ENCODE results near the gene PDE10A. TPM values are rescaled to one million over a fixed set of nuclear protein-coding genes. Genes with fewer than 3 reads are reported as not detected.
"Not testable (repeated sequence)": the region's sequence is repeated elsewhere in the genome, so short reads cannot be mapped to it uniquely, and the experiment has no call there.

Gene PDE10A
- total and polyA plus RNA-seq, 8 donors, result 0.78 to 58.2 (median 4.0) TPM; not detected in 1

DNA sequence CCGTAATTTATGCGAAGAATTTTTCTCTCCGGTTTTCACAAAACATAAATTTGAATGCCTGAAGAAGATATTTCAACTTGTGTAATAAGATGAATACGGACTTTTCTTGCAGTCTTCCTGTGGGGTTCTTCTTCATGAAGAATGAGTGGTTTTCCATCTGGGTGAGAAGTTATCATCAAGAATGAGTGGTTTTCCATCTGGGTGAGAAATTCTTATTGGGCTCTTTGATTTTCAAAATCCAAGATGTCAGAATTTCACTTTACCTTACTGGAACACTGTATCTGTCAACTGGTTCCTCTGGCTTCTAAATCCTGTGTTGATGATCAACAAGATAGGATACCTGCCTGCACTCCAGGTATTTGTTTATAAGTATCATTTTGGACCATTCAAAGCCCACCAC, 193.6 kb downstream of the PDE10A start:
- intact Hi-C loops (cut with DNase I; ENCODE audit: low total_unique reads), result no loop called here
- DNase-seq, result no peak
- 87 to 97% (median 94%) methylated on average over 4 of the region's 4 CpGs for WGBS, 5 donors

DNA sequence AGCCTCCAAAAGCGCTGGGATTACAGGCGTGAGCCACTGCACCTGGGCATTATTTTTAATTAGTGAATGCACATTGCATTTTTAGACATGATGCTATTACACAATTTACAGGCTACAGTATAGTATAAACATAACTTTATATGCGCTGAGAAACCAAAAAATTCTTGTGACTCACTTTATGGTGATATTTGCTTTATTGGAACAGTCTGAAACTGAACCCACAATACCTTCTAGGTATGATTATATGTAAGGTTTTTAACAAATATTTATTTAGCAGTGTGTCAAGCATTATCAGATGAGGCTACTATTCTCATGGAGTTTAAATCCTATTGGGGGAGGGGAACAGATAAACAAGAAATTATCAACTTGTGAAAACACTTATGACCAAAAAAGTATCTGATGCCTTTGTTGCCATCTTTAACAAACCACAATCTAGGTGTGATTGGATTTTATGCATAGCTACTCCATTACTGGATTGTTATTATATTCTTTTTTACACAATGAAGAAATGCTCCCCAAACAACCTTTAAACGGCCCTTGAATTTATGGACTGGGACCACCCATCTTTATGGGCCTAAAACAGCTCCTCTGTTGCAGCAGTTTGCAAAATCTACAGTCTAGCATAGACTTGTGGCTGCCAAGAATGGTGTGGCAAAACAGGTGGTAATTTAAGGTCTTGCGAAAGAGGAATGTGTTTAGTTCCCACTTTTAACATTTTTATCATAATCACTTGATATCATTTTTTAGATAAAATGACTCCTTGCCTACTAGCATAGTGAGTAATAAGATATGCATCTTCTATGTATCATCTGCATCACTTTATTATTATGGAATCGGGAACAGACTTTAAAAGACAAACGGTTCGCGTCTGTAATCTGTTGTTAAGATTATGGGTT, 194.5 kb downstream of the PDE10A start:
- Histone ChIP-seq H3K4me1 (no peaks in the 10 kb centered on the region), H3K9me3 (peaks cover 1 to 19% (median 5%) of the 10 kb centered on the region in 4 donors), H3K36me3 (no peaks in the 10 kb centered on the region), H3K4me3 (no peak overlapping the region), H3K27me3 (no peaks in the 10 kb centered on the region), H3K27ac (no peak overlapping the region)
- WGBS, 5 donors, result 84 to 91% (median 87%) methylated on average over 9 of the region's 9 CpGs
- intact Hi-C loops (cut with DNase I; ENCODE audit: low total_unique reads), result no loop called here
- no peak for TF ChIP-seq POLR2A (IDR thresholded peaks at IDR 0.05)
- TF ChIP-seq, protein P1, sequence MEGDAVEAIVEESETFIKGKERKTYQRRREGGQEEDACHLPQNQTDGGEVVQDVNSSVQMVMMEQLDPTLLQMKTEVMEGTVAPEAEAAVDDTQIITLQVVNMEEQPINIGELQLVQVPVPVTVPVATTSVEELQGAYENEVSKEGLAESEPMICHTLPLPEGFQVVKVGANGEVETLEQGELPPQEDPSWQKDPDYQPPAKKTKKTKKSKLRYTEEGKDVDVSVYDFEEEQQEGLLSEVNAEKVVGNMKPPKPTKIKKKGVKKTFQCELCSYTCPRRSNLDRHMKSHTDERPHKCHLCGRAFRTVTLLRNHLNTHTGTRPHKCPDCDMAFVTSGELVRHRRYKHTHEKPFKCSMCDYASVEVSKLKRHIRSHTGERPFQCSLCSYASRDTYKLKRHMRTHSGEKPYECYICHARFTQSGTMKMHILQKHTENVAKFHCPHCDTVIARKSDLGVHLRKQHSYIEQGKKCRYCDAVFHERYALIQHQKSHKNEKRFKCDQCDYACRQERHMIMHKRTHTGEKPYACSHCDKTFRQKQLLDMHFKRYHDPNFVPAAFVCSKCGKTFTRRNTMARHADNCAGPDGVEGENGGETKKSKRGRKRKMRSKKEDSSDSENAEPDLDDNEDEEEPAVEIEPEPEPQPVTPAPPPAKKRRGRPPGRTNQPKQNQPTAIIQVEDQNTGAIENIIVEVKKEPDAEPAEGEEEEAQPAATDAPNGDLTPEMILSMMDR (IDR thresholded peaks at IDR 0.05), result no peak
- TF ChIP-seq POLR2AphosphoS5 (IDR thresholded peaks at IDR 0.05), result no peak
- no peak for TF ChIP-seq EP300 (IDR thresholded peaks at IDR 0.05)
- DNase-seq, result no peak

More for the DNA sequence above, 193.6 kb downstream of the PDE10A start:
- Histone ChIP-seq H3K9me3 (peaks cover 0 to 10% (median 0%) of the 10 kb centered on the region in 4 donors), H3K36me3 (no peaks in the 10 kb centered on the region), H3K27me3 (no peaks in the 10 kb centered on the region), H3K27ac (no peak overlapping the region), H3K4me3 (no peak overlapping the region), H3K4me1 (no peaks in the 10 kb centered on the region)
- TF ChIP-seq, protein P1 (IDR thresholded peaks at IDR 0.05), result no peak
- no peak for TF ChIP-seq POLR2AphosphoS5 (IDR thresholded peaks at IDR 0.05)
- TF ChIP-seq POLR2A (IDR thresholded peaks at IDR 0.05), result no peak

- DNase-seq; H3K27ac ChIP-seq; intact Hi-C loops (cut with DNase I; ENCODE audit: low total_unique reads); H3K4me3 ChIP-seq; H3K4me1 ChIP-seq; H3K27me3 ChIP-seq; H3K36me3 ChIP-seq: not testable (repeated sequence)
- 88 to 99% (median 95%) methylated on average over 5 to 6 of the region's 6 CpGs for WGBS, 5 donors
- H3K9me3 ChIP-seq, result peaks cover 4 to 35% (median 14%) of the 10 kb centered on the region in 4 donors
Measured at GRCh38 chr6:165463499-165463898, 199.5 kb downstream of the PDE10A start.

DNA sequence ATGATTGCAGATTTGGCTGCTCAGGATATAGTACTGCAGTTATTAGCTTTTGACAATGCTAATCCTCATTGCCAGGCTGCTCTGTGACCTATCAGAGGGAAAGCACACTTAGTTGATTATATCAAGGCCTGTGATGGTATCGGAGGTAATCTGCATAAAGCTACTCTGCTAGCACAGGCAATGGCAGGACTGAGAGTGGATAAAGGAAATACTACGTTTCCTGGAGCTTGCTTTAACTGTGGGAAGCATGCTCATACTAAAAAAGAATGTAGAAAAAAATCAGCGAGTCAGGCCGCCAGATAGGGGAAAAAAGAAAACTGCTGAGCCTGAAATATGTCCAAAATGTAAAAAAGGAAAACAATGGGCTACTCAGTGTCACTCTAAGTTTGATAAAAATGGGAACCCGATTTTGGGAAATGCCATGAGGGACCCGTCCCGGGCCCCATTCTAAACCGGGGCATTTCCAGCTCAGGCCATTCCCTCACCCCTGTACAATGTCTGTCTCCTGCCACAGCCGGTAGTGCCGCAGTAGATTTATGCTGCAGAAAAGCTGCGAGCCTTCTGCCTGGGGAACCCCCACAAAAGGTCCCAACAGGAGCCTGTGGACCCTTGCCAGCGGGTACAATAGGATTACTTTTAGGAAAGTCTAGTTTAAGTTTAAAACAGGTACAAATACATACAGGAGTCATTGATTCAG, 203.3 kb downstream of the PDE10A start:
- intact Hi-C loops (cut with DNase I; ENCODE audit: low total_unique reads); H3K27ac ChIP-seq: not testable (repeated sequence)
- WGBS, 5 donors, result 48 to 61% (median 49%) methylated on average over 12 of the region's 12 CpGs

DNA sequence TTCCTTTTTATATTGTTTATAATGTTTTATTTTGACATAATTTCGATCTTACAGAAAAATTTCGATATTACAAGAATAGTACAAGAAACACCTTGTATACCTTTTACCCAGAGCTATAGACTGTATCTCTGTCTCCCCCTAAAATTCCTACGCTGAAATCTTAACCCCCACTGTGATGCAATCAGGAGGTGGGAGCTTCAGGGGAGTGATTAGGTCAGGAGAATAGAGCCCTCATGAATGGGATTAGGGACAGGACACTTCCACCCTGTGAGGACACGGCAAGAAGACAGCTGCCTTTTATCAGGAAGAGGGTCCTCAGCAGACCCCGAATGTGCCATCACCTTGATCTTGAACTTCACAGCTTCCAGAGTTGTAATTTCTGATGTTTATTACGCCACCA, 204.9 kb downstream of the PDE10A start:
- Histone ChIP-seq H3K27me3 (no peaks in the 10 kb centered on the region), H3K27ac (no peak overlapping the region), H3K4me3 (no peak overlapping the region), H3K36me3 (no peaks in the 10 kb centered on the region), H3K9me3 (peaks cover 0 to 11% (median 4%) of the 10 kb centered on the region in 4 donors), H3K4me1 (no peaks in the 10 kb centered on the region)
- WGBS, 5 donors, result 72 to 83% (median 80%) methylated on average over 6 of the region's 6 CpGs
- TF ChIP-seq, protein P1 (IDR thresholded peaks at IDR 0.05), result no peak
- TF ChIP-seq POLR2A (IDR thresholded peaks at IDR 0.05) (no peak), EP300 (IDR thresholded peaks at IDR 0.05) (no peak), POLR2AphosphoS5 (IDR thresholded peaks at IDR 0.05) (no peak)
- intact Hi-C loops (cut with DNase I; ENCODE audit: low total_unique reads), result no loop called here
- no peak for DNase-seq

More for the DNA sequence above, 203.3 kb downstream of the PDE10A start:
- not testable (repeated sequence) for H3K36me3 ChIP-seq, DNase-seq, H3K4me1 ChIP-seq, H3K4me3 ChIP-seq, H3K27me3 ChIP-seq
- H3K9me3 ChIP-seq, result peaks cover 4 to 27% (median 14%) of the 10 kb centered on the region in 4 donors
